OCI-M1 (cell line): ENCODE results near the gene YLPM1.

Source experiments
- DNase-seq: peaks from one replicate; lab custom pipeline; 2025; lab: John Stamatoyannopoulos, UW

YLPM1 gene

DNA sequence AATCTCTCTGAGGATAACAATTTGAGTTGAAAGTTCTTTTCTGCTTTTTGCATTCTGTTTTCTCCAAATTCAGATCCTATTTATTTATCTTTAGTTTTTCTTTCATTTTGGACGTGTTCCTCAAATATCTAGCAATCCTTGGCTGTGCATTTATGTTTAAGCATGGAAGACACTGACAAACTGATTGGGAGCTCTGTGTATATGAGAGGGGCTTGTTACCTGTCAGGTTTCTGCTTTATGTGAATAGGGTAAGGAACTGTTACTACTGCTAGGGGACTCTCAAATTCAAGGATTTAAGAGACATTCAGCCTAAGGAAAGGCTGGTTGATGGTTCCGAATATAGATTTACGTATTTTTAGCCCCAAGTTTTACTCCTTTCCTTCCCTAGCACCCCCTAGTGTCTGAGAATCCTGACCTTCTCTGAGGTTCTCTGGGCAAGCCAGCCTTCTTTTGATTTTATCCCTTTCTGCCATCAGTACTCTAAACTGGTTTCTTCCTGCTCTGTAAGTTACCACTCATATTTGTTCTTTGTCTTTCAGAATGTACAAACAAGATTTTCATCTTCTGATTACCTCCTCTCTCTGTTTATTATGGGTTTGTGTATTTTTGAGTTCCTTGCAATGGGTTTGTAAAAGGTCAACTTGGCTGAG lies 30.5 kb downstream of the YLPM1 start:
- DNase-seq: peak; percentile 75

DNA sequence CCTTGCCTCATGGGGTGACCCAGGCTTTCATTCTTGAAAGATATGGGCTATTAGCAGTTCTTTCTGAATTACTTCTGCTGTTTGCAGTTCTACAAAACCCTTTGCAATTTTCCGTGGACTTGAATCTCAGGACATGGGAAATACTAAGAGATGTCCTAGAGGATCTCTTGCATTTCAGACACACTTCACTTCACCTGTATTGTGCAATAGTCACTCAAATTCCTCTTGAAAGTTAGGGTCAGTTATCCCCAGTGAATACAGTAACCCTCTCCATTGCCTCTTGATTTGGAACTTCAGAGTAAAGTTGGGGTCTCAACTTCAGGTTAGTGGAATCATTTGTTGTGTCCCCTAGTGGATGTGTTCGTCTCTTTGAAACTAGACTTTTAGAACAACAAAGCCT lies 31.8 kb downstream of the YLPM1 start:
- no peak for DNase-seq

DNA sequence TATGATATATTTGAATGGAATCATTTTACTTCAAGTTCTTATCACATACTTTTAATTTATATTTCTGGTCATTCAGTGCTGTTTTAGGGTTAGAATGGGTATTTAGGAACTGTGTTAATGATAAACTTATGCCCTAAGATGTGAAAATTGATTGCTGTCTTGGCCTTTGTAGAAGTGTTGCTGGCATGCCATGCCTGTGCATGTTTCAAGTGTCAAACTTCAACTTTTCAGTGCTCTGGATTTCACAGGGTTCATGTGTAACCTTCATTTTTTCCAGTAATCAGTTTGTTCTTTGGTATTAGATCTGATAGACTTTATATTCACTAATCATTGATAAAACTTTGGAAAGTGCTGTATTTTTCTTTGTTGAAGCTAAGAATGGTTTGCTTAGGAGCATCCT lies 36.6 kb downstream of the YLPM1 start:
- DNase-seq: no peak

DNA sequence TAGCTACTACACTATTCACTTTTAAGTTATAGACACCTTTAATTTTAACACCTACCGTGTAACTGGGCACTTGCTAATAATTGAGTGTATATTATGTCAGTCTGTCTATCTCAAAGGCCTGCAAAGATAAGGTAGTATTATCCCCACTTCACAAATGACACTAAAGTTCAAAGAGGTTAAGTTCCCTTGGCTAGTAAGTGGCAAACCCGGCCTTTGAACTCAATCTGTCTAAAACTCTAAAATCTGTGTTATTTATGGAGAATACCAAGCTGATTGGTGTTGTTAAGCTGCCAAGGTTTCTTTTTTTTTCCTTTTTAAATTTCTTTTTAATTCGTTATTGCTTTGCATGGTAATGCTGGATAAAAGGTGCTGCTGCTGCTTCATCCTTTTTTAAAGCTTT lies 37.7 kb downstream of the YLPM1 start:
- DNase-seq: no peak

DNA sequence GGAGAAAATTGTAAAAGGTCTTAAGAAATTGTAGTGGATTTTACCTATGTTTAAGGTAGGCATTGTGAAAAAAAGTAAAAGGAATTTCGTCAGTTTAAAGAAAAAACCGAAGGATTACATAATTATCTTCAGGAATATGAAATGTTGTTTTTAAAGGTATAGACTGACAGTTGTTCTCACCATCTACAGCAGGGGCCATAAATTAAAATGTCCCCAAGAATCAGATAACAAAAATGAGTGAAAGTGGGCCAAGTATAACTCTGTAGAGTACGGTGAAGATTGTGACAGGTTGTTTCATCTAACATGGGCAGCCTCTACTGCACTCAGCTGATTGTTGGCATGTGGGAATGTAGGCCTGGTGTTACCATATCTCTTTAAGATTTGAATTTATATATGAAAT lies 38.3 kb downstream of the YLPM1 start:
- no peak for DNase-seq

DNA sequence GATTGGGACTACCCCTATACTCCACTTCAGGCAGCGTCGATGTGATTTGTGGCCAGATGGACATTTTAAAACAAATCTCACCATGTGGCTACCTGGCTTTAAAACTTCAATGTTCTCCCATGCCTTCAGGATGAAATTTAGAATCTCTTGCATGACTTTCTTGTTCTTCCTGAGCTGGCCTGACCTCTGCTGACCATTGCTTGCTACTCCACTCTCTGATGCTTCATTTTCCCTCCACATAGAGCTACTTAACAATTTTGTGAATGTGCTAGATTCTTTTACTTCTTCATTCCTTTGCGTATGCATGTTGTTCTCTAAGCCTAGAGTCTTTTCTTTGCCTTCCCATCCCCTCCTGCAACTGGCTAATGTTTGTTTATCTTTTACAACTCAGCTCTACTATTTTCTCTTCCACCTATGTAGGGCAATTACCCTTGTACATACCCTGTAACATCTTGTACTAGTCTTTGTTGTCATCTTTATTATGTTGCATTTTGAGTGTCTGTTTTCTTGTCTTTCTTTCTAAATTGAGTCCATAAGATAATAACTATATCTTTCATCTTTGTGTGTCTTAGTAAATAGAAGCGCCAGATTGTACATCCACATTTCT lies 41.2 kb downstream of the YLPM1 start:
- DNase-seq: peak; percentile 51

DNA sequence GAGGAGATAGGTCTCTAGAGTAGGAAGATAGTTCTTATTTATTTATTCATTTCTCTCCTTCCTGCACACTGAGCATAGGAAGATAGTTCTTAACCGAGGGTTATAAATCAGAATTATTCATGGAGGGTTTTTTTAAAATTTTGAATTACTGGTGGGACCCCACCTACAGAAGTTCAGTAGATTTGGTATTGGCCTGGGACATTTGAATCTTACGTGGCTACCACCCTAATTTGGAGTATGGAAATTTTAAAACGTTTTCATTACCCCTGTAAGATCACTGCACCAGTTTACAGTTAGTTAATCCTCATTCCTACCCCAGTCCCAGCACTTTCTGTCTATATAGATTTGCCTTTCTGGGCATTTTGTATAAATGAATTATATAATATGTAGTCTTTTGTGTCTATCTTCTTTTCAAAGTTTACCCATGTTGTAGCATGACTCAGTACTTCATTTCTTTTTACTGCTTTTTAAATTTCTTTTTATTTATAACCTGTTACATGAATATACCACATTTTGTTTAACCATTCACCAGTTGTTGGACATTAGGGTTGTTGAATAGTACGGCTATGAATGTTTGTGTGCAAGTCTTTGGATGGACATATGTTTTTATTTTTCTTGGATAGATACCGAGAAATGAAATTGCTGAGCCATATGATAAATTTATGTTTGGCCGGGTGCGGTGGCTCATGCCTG lies 44.9 kb downstream of the YLPM1 start:
- DNase-seq: no peak

DNA sequence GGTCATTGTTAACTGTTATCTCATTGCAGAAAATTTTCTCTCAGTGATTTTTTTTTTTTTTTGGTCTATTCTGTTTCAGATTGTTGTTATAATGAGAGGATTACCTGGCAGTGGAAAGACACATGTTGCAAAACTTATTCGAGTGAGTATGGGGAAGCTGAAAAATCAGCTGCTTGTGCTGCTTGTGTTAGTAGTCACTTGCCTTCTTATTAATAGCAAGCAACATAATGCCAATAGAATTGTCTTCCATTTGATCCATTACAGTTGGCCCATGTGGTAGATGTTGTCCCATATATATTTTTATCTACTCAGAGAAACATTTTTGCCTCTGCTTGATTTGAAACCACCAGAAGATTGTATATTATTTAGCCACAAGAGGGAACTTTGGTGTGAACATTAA lies 53.0 kb downstream of the YLPM1 start:
- no peak for DNase-seq

DNA sequence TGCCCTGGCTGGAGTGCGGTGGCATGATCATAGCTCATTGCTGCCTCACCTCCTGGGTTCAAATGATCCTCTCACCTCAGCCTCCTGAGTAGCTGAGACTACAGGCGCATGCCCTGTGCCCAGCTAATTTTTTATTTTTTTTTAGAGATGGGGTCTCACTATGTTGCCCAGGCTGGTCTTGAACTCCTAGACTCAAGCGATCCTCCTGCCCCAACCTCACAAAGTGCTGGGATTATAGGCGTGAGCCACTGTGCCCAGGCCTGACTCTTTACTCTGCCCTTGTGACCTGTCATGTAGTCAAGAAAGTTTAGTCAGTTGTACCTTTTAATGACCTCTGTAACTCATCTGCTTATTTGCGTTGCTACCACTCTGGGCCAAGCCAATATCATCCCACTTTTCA lies 57.2 kb downstream of the YLPM1 start:
- DNase-seq: no peak

DNA sequence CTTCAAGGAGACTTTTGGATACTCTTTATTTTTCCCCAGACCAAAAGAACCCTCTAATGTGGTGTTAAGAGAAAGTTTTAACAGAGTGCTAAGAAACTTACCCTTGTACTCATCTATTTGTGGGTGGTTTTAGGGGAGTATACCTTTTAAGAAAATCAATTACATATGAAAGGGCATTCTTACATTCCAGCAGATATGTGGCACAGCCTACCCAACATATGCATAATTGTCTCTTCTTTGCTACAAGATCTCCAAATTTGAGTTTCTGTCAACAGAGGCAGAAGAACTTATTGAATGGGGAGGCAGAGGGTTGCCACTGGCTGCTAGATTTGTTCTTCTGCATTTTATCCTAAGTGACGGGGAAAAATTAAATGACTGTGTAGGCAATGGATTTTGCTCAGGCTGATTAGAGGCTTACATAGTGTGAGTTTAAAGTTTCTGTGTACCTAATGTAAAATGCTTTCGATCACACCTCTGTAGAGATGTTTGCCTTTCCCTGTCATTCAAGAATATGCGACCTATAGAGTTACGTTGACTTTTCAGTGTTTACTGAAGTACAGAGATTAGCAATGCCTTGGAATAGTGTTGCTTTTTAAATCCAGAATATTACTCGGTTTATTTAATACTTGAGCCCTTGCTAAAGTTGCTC lies 58.3 kb downstream of the YLPM1 start:
- DNase-seq: no peak

DNA sequence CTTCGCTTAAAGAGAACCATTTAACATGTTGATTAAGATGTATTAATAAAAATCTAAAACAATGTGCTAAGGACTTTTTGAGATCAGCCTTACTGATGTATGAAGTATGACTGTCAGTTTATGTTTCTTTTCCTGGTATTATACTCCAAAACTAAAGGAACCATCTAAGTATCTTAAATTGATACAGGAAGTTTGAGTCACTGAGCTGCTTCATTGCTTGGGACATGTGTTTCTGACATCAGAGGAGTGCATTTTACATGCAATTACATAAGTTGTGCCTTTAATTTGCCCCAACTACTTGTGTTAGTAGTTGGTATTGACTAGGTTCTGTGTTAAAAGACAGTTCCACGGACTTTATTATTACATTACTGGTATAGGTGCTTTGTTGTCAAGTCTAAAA lies 61.9 kb downstream of the YLPM1 start:
- peak; percentile 6 for DNase-seq

DNA sequence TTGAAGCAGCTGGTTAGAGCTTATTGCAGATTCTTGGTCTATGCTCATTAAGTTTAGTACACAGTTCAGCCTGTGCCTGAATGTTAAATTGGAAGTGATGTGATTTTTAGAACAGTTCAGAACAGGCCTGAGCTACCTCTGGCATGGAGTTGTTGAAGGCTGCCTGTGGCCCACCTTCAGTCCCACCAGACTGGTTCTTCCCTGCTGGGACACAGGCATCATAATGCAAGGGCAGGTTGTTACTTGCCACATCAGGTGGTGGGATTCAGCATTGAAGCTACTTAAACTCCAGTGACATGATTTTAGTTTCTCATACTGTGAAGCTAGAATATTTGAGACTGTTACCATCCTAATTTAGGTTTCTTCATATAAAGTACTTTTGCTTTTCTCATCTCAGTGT lies 63.5 kb downstream of the YLPM1 start:
- no peak for DNase-seq

DNA sequence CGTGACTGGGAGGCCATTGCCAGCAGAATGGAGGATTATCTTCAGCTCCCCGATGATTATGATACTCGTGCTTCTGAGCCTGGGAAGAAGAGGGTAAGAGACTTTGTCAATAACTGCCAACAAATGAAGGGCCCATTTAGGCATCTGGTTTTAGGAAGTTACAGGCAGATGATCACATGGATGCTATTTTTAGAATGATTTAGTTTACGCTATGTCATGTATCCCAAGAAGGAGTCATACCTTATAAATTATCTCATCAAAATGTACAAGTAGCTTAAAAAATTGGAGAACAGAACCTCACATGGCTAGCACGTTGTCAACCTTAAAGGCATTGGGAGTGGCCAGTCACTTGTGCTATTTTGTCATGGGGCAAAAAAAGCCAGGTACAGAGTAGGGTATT lies 66.1 kb downstream of the YLPM1 start:
- no peak for DNase-seq

DNA sequence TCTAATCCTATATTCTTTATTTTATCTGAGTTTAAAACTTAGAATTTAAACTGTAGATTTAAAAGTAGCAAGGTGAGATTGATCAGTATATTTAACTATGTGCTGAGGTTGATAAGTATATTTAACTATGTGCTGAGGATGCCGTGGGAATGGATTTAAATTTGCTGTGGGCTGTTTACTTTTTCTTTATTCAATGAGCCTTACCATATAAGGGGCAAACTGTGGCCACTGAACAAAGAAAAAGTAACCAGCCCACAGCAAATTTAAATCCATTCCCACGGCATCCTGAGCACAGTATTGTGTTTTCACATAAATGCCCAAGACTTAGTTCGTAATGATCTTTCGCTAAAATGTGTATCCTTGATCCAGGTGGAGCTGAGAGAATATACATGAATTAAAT lies 69.7 kb downstream of the YLPM1 start:
- DNase-seq: no peak

DNA sequence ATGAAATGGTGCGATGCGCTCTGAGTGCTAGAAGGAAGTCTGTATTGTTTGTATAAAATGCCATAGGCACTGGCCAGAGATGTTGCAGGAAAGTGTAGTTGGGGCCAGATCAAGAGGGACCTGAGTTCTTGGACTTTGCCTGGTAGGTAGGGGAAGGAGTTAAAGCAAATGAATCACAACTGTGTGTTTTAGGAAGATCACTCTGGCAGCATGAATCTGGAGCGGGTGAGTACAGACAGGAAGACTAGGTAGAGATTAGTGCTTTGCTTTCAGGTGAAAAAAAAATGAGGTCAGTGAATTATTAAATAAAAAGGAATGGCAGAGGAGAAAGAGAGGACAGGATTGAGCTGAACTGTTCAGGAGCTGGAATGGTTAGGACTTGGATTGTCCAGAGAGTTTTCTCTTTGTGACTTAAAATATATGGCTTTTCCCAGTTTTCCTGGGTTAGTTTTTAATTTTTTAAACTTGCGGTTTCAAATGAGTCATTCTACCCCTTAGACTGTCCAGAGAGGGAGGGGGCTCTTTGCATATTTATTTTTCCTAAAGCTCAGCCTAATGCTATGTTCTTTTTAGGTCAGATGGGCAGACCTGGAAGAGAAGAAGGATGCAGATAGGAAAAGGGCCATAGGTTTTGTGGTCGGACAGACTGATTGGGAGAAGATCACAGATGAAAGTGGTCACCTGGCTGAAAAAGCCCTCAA lies 71.7 kb downstream of the YLPM1 start:
- no peak for DNase-seq

DNA sequence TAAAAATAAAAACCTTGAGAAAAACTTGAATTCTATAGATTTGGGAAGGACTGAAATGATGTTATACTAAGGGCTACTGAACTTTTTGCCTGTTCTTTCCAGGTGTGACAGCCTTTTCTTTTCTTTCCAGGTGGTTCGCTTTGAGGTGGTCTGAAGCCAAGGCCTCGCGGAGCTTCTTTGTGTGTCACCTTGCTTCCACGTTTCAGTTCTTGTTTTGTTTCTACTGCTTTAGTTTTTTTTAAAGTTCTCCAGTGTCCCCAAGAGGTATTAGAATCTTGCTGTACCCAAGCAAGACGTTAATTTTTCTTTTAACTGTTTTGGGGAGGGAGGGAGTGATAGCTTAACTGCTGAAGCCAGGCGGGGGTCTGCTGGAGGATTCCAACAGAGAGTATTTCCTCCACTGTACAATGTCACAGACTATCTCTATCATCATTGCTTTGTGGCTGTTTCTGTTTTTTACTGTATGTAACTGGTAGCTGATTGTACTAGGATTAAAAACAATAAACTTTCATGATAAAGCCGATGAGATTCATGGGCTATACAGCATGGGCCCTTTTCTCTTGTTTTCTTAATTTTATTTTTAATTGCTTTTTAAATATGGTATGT lies 72.6 kb downstream of the YLPM1 start:
- DNase-seq: no peak

DNA sequence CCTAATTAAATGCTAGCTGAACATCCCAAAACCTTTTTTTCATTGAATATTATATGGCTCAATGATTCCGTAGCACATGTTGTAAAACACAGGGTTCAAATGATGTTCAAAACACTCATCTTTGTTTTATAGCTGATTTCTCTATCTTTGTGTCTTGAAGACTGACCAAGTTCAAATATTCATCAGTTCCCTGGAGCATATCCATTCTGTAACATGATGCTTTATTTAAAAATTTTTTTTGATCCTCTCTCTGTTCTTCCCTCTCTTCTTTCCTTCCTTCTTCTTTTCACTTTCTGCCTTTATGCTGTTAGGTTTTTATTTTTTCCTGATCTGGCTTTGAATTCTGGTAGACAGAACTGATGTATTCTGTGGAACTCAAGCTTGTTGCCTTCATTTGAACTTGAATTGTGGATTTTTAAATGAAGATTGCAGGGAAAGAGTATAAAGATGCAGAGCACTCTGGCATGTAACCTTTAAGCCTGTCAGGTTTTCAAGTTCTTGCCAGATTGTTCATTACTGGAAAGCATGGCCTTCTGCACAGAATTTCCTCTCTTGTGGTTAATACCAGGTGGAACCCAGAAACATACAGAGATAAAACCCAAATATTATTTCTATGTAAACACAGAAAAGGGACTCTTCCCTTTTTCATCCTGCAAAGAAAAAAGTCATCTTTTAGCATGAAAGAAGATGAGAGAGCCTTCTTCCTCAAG lies 73.3 kb downstream of the YLPM1 start:
- DNase-seq: no peak

DNA sequence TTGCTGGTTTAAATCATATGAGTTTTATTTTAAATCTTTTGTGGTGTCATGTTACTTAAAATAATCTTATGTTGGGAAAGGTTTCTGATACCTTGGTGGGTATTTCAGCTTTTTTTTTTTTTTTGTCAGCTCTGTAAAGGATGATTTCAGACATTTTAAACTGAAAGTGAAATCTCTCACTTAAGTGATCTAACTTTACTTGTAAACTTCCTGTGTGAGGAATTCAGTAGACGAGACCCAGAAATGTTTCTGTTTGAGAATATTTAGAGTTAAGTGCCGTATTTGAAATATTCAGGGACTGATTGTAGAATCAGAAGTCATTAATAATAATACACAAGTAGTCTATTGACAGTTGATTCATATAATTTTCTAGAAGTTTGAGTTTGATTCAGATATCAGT lies 75.0 kb downstream of the YLPM1 start:
- DNase-seq: peak; percentile 30

DNA sequence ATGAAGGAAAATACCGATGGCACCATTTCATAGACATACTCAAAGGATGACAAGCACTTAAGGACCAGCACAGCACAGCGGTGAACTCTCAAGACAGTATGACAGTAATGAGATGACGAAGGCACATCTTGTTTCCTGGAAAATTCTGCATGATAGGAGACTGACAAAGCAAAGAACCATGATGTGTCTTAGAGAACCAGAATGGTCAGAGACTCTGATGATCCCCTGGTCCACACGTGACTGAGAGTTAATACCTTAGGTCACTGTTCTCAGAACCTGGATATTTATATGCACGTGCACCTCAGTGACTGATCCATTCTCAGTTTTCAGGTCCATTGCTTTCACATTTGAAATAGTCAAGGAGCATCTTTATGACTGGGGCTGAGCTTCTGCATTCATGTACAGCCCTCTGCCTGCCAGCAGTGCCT lies 77.5 kb downstream of the YLPM1 start:
- no peak for DNase-seq

DNA sequence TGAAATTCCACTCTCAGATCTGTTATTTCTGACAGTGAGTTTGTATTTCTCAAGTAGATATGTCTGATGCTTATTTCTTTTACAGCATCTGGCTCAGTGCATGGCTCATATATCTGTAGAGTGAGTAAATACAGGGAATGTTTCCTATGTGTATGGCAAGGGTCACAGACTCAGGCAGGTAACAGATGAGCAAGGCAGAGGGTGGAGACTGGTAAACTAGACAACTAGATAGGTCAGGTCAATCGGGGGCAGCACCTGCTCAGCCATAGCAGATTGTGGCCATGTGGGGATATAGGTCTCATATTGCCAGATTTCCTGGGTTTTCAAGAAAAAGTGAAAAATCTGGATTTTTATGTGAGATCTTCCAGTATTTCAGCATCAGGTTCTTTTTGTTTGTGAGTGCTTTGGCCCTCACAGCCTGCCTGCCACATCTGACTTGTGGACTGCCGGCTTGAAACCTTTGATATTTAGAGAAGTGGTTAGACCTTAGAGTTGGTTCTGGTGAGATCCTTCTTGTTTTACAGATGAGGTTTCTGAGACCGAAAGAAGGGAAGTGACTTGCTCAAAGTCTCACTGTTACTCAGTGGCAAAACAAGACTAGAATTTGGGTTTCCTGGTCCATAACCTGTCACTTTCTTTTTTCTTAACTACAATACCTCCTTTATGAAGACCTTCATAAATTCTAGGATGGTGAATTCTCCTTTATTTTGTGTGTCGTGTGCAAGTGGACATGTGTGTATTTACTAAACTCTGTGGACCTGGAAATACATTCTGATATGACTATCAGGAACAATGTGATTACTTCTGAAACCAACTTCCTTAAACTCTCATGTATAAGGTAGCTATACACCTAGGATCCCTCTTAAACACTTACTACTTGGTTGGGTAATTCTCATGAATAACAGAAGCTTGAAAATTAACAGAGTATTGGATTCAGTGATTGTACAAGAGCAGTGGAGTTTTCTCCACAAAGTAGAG lies 78.4 kb downstream of the YLPM1 start:
- peak; percentile 28 for DNase-seq
